AG08395 (cell line): ENCODE measurements around the gene UFL1.

Experiments
- DNase-seq: peaks from one replicate; pipeline ENCODE4 v3.0.0; 2012; ENCODE audit warnings: mixed read lengths, low spot score

The UFL1 gene

GRCh38 chr6:96575359-96575758 lies 53.8 kb downstream of the UFL1 start:
- no peak for DNase-seq

- no peak for DNase-seq
Measured at GRCh38 chr6:96576221-96576620, 54.6 kb downstream of the UFL1 start.

DNA sequence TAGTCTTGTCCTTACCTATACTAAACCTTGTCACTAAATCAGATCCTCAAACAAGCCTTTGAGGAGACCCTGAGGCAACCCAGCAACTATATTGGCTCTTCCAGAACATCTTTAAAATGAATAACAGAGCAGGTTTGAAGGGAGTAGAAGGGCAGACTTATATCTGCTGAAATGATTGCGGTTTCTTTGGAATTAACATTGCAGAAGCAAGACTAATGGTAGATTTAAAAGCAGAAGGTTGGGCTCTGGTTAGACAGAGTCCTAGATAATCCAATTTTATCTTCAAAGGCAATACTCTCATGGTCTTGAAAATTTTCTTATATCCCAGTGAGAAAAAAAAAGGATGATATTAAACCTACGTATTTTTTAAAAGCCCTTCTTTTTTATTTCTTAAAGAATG lies 60.4 kb downstream of the UFL1 start:
- no peak for DNase-seq

- DNase-seq: no peak
Measured at GRCh38 chr6:96582436-96582835, 60.8 kb downstream of the UFL1 start.

- no peak for DNase-seq
Measured at GRCh38 chr6:96604420-96604819, 82.8 kb downstream of the UFL1 start.
